SK-N-SH (cell line): ENCODE data around the gene AMPH.

Source experiments
- CTCF ChIP-seq: fragments of 200-600 bp; sonication (generic); IDR thresholded peaks from 2 replicates; pipeline ENCODE4 v1.6.1; 2017; ENCODE audit warnings: antibody characterized with exemption, mild to moderate bottlenecking, moderate library complexity
- ELF1 ChIP-seq: IDR thresholded peaks from 2 replicates; pipeline ENCODE4 v1.4.0; 2012
- FOSL2 ChIP-seq: IDR thresholded peaks from 2 replicates; pipeline ENCODE4 v1.4.0; 2012; ENCODE audit warnings: low read depth, mild to moderate bottlenecking, moderate library complexity, borderline replicate concordance
- RAD21 ChIP-seq: IDR thresholded peaks from 2 replicates; pipeline ENCODE4 v1.6.1; 2012; ENCODE audit warnings: mild to moderate bottlenecking, low read length
- YY1 ChIP-seq: IDR thresholded peaks from 2 replicates; pipeline ENCODE4 v1.4.0; 2012; ENCODE audit warnings: low read depth, mild to moderate bottlenecking

GRCh38 chr7:38600741-38601140, 30.4 kb downstream of the AMPH start:
- TF ChIP-seq CTCF, result no peak
- TF ChIP-seq FOSL2, result no peak
- TF ChIP-seq RAD21, result no peak
- no peak for TF ChIP-seq ELF1
- no peak for TF ChIP-seq YY1
